AG09309 (cell line): Measurements from ENCODE around the gene CILP2.

ENCODE experiments used
- DNase-seq: peaks from one replicate; pipeline ENCODE4 v3.0.0-alpha.2; 2010; ENCODE audit warnings: low read depth
- H3K4me3 ChIP-seq: 2 replicates; pipeline ENCODE4 v1.5.1; 2011; ENCODE audit warnings: mild to moderate bottlenecking, low read depth, low read length, moderate library complexity; ENCODE audit not compliant: control insufficient read depth
- TF ChIP-seq, protein P1 (sequence below): IDR thresholded peaks from 2 replicates; pipeline ENCODE4 v1.5.1; 2011; ENCODE audit warnings: mild to moderate bottlenecking, low read depth, low read length, inconsistent platforms; ENCODE audit not compliant: insufficient read depth, control insufficient read depth; ENCODE audit errors: missing control alignments

Gene CILP2

DNA sequence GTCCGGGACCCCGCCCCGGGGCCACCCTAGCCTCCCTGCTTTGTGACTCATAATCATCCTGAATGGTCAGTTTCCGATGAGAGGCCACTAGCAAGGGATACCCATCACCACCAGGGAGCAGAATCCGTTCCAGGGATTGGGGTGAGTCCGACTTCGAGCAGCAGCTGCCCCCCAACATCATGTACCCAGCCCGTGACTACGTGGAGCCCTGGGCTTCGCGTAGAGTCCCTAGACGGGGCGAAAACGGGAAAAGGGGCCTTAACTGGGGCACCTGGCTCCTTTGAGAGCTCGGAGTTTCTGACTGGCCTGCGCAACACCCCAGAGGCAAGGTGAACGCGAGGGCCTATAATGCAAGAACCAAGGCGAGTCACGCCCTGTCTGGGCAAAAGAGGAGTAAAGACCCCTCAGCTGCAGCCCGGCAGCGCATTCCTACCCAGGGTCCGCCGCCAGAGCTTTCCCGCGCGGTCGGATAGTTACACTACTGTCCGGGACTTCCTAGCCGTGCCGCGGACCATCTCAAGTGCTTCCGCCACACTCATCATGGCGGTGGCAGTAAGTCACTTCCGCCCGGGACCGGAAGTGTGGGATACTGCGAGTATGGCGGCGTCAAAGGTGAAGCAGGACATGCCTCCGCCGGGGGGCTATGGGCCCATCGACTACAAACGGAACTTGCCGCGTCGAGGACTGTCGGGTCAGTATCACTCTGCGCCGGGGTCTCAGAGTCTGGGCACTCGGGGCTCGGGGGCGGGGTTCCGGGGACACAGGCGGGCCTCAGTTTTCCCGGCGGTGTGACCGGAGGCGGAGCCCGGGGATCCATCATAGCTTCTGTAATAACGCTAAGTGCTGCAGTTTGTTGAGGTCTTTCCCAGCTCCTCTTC is 22.2 kb upstream of the CILP2 start, which contains the start of gene NDUFA13:
Gene NDUFA13 (plus strand): TSS at position 584 of the 878 bp plus-strand sequence. CDS start 14 bp downstream, at position 598.
- TF ChIP-seq, protein P1, sequence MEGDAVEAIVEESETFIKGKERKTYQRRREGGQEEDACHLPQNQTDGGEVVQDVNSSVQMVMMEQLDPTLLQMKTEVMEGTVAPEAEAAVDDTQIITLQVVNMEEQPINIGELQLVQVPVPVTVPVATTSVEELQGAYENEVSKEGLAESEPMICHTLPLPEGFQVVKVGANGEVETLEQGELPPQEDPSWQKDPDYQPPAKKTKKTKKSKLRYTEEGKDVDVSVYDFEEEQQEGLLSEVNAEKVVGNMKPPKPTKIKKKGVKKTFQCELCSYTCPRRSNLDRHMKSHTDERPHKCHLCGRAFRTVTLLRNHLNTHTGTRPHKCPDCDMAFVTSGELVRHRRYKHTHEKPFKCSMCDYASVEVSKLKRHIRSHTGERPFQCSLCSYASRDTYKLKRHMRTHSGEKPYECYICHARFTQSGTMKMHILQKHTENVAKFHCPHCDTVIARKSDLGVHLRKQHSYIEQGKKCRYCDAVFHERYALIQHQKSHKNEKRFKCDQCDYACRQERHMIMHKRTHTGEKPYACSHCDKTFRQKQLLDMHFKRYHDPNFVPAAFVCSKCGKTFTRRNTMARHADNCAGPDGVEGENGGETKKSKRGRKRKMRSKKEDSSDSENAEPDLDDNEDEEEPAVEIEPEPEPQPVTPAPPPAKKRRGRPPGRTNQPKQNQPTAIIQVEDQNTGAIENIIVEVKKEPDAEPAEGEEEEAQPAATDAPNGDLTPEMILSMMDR, result peak; percentile 31
- peak within 1 kb of the TSS; percentile 87 for H3K4me3 ChIP-seq
- DNase-seq, result peak; percentile 43

DNA sequence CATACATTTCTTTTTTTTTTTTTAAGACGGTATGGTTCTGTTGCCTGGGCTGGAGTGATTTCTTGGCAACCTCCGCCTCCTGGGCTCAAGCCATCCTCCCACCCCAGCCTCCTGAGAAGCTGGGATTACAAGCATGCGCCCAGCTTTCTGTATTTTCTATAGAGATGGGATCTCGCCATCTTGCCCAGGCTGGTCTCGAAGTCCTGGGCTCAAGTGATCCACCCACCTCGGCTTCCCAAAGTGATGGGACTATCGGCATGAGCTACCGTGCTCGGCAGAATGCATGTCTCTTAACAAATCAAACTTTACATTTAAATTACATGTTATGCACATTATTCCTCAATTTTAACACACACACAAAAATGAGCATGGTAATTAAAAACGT is 20.8 kb upstream of the CILP2 start:
- TF ChIP-seq, protein P1, result no peak
- DNase-seq, result no peak
- H3K4me3 ChIP-seq, result no peak overlapping the region

DNA sequence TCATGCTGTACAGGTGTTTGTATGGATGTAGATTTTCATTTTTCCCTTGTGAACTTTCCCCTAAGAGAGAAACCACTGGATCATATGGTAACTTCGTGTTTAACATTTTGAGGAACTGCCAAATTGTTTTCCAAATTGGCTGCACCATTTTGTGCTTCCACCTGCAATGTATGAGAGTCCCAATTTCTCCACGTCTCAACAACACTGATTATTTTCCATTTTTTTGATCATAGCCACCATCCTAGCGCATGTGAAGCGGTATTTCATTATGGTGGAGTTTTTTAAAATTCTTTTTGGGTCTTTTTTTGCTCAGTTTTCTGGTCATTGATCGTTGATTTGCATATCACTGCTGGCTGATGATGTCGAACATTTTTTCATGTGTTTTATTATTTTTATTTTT is 17.1 kb upstream of the CILP2 start:
- TF ChIP-seq, protein P1, result no peak
- no peak for DNase-seq
- no peak overlapping the region for H3K4me3 ChIP-seq

DNA sequence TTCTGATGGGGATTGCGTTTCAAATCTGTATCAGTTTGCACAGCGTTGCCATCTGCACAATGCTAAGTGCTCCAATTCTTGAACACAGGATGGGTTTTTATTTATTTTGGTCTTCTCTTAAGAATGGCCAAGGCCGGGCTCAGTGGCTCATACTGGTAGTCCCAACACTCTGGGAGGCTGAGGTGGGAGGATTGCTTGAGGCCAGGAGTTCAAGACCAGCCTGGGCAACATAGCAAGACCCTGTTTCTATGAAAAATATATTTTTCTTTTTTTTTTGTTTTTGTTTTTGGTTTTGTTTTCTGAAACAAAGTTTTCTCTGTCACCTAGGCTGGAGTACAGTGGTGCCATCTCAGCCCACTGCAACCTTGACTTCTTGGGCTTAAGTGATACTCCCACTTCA is 14.9 kb upstream of the CILP2 start:
- no peak overlapping the region for H3K4me3 ChIP-seq
- TF ChIP-seq, protein P1, result no peak
- DNase-seq, result no peak

DNA sequence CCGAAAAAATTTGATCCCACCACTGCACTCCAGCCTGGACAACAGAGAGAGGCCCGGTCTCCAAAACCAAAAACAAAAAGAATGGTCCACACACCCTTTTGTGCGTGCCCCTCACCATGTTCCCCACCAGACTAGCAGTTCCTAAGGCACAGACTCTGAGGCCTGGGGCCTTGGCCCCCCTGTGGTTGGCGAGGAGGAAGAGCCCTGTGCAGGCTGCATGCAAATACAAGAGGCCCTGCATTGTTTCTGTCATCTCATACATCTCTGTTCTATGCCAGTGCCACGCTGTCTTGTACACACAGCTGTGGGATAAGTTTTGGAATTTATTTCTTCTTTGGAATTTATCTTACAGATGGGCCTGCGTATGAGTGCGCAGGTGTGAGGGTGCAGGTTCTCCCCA is 14.0 kb upstream of the CILP2 start:
- DNase-seq, result no peak
- H3K4me3 ChIP-seq, result no peak overlapping the region
- TF ChIP-seq, protein P1, result no peak

DNA sequence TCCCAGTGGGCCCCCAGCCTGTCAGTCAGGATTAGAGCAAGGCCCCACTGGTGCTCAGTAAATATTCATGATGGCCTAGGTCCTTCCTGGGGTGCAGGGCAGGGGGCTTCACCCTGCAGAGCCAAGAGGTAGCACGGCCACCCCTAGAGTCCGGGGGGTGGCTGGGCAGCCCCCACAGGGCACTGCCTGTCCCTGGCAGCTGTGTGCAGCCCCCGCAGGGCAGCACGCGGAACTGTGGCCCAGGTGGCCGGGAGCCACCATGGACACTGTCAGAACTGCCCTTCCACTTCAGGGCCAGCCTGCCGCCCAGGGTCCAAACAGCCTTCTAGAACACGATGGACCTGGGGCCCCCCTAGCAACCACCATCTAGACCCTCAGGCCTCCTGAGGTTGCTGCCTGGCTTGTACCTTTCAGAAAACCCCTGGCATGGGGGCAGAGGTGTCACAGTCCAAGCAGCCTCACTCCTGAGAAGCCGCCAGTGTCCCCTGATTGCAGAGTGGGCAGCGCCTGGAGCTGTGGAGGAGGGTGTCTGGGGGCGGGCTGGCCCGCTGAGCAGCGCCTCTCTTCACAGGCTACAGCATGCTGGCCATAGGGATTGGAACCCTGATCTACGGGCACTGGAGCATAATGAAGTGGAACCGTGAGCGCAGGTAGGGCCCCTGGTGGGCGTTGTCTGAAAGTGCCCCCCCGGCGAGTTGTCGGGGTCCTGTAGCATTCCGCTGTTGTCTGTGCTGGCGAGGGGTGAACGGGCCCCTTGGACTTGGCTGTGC is 12.3 kb upstream of the CILP2 start:
- TF ChIP-seq, protein P1, result no peak
- no peak overlapping the region for H3K4me3 ChIP-seq
- no peak for DNase-seq
